ENCODE results near the gene ULK4. TPM values are rescaled to one million over a fixed set of nuclear protein-coding genes. Genes with fewer than 3 reads are reported as not detected.

ULK4 gene
- total and polyA plus RNA-seq, 9 of the 15 experiments (the other 6 are each of a cell fraction or from before 2014, with no cell fraction given), result 3.0 to 5.9 (median 3.5) TPM

DNA sequence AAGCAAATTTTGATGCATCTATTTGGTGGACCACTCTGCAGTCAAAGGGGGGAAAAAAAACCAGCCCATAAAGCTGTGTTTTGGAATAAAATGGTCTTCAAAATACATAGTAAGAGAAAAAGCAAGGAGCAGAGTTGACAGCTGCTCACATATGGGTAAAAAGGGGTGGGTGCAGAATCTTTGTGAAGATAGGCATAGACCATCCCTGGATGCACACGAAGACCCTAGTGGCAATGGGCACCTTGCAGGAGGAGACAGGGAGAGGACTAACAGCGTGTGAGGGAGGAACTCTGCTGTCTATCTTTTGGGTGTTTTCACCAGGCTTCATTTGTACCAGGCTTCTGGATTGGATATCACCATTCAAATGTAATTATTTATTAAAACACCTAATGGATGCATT lies 718.7 kb downstream of the ULK4 start (continued):
- TF ChIP-seq, protein P1, sequence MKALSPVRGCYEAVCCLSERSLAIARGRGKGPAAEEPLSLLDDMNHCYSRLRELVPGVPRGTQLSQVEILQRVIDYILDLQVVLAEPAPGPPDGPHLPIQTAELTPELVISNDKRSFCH (CRISPR knock-in tag; IDR thresholded peaks at IDR 0.05), result no peak
- TF ChIP-seq, protein P1 (tag; IDR thresholded peaks at IDR 0.05), result no peak
- no peak for TF ChIP-seq RNF2 (IDR thresholded peaks at IDR 0.05)

DNA sequence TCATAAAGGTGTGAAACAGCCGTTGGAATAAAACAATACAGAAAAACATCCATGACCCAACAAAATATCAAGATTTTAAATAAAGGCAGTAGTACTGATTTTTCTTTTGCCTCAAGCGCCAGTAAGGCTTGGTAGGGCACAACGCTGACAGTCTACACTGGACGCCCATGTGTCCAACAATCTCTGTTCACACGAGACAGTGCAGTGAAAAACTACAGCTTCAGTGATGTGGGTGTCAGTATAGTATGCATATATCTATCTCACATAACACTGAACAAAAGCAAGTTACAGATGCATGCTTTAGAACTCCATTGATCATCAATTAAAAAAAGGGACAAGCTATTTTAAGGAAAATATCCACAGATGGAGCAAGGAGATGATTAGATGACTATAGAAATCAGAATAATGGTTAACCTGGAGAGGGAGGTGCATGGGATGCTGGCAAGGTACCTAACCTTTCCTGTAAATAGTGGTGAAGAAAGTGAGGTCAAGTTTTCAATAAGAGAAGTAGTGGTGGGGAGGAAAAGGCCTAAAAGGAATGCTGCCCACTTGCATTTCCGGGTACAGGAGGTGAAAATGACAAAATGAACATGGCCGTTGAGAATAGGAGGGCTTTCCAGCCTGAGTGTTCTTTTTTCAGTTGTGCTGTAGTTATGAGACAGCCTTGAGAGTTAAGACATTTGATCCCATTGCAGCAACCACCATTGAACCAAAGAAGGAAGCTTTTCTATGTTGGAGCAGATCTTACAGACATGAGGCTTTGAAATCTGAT lies 719.9 kb downstream of the ULK4 start:
- Histone ChIP-seq H3K4me2 (ENCODE audit: insufficient read depth, low read length) (no peak overlapping the region), H3K4me1 (replicated peaks in 1 of 2; ENCODE audit: control insufficient read depth in 2 of 2, insufficient read depth in 2 of 2, low read length in 2 of 2) (no peaks in the 10 kb centered on the region), H2AFZ (ENCODE audit: low read depth, low read length) (no peak overlapping the region), H3K36me3 (ENCODE audit: control insufficient read depth, insufficient read depth, low read length) (peaks cover 42% of the 10 kb centered on the region), H3K9me1 (ENCODE audit: control insufficient read depth, insufficient read depth, low read length) (no peaks in the 10 kb centered on the region), H3K4me3 (no peak overlapping the region), H3K27me3 (ENCODE audit: control insufficient read depth in 2 of 2, insufficient read depth in 2 of 2, low read length in 2 of 2) (peaks cover 0 to 7% of the 10 kb centered on the region in 2 experiments; a peak in 1 of 5 replicates), H4K20me1 (replicated peaks; ENCODE audit: control insufficient read depth, insufficient read depth, low read length) (0 out of 2 replicates have a peak, but pooled peaks cover 4% of the 10 kb centered on the region), H3K9ac (ENCODE audit: insufficient read depth in 1 of 2, low read depth in 2 of 2, low read length in 2 of 2) (no peak overlapping the region), H3K27ac (ENCODE audit: extremely low read depth, low read depth, low read length) (no peak overlapping the region), H3K9me3 (replicated peaks; ENCODE audit: control insufficient read depth, insufficient read depth, low read depth, low read length) (no peaks in the 10 kb centered on the region), H3K79me2 (ENCODE audit: control insufficient read depth, insufficient read depth, low read length) (no peaks in the 10 kb centered on the region)
- in situ Hi-C loops (cut with MboI), result no loop called here
- CTCF ChIA-PET (ENCODE audit: low intra/inter-chr PET ratio), result no interaction called here
- 0 out of 3 replicates have a peak, but pooled peaks have one; percentile 11 for ATAC-seq
- POLR2A ChIA-PET, result interaction anchor here (0.6 to 1.7 kb wide), 3 partner anchors 9 to 915 kb away, joined by 3 to 7 read pairs (median 4); no protein-coding TSS in a partner anchor
- DNase-seq (ENCODE audit: extremely low read depth in 1 of 4, low spot score in 3 of 4), result no peak
- TF ChIP-seq ZNF408 (CRISPR knock-in tag; IDR thresholded peaks at IDR 0.05; ENCODE audit: low read depth) (no peak), ZBTB17 (CRISPR knock-in tag; IDR thresholded peaks at IDR 0.05) (0 out of 2 replicates have a peak, but pooled peaks have one; percentile 35), RHOXF2B (CRISPR knock-in tag; conservative IDR thresholded peaks at IDR 0.05) (no peak), ERF (CRISPR knock-in tag; IDR thresholded peaks at IDR 0.05) (0 out of 2 replicates have a peak, but pooled peaks have one; percentile 59), POLR2B (IDR thresholded peaks at IDR 0.05; ENCODE audit: low read depth, partially characterized antibody) (peak; percentile 54), ZNF316 (IDR thresholded peaks at IDR 0.05) (no peak), SETDB1 (IDR thresholded peaks at IDR 0.05; ENCODE audit: low read length) (no peak), CSDE1 (IDR thresholded peaks at IDR 0.05) (no peak), POLR2AphosphoS2 (IDR thresholded peaks at IDR 0.05; ENCODE audit: low read length) (0 out of 2 replicates have a peak, but pooled peaks have one; percentile 47), ZNF217 (CRISPR knock-in tag; IDR thresholded peaks at IDR 0.05) (no peak), KLF1 (tag; IDR thresholded peaks at IDR 0.05) (no peak), CHD2 (IDR thresholded peaks at IDR 0.05; ENCODE audit: low read depth, low read length) (no peak), ZC3H11A (IDR thresholded peaks at IDR 0.05; ENCODE audit: low read depth, low read length) (no peak), POLR2A (conservative IDR thresholded peaks at IDR 0.05) (peak; percentile 41; the same call in 1 of the 2 replicates), RNF2 (IDR thresholded peaks at IDR 0.05) (no peak), MAZ (CRISPR knock-in tag; conservative IDR thresholded peaks at IDR 0.05 in 1 of 2, IDR thresholded peaks at IDR 0.05 in 1 of 2) (0 out of 4 replicates have a peak, but pooled peaks of 1 of the 2 experiments have one; percentile 14), SUPT5H (IDR thresholded peaks at IDR 0.05) (peak; percentile 71), NCOA1 (IDR thresholded peaks at IDR 0.05; ENCODE audit: low read depth) (no peak)
- TF ChIP-seq, protein P2, sequence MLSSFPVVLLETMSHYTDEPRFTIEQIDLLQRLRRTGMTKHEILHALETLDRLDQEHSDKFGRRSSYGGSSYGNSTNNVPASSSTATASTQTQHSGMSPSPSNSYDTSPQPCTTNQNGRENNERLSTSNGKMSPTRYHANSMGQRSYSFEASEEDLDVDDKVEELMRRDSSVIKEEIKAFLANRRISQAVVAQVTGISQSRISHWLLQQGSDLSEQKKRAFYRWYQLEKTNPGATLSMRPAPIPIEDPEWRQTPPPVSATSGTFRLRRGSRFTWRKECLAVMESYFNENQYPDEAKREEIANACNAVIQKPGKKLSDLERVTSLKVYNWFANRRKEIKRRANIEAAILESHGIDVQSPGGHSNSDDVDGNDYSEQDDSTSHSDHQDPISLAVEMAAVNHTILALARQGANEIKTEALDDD (IDR thresholded peaks at IDR 0.05), result no peak
- BruUV-seq (replicated peaks), result TSS peak; percentile 9
- no peak for FAIRE-seq
- intact Hi-C loops (cut with micrococcal nuclease), result no loop called here
- WGBS (ENCODE audit: insufficient coverage, low coverage, missing lambda C conversion rate), result 76% methylated on average over 7 of the region's 7 CpGs

Measured in K562 (cell line).